GDM1 (cell line): Measurements from ENCODE around the gene STK32C.

Experiments used
- DNase-seq: peaks from one replicate; lab custom pipeline; 2025; lab: John Stamatoyannopoulos, UW

STK32C gene

GRCh38 chr10:132198381-132199181 lies 109.2 kb downstream of the STK32C start:
- DNase-seq = no peak

GRCh38 chr10:132198068-132198370 lies 109.7 kb downstream of the STK32C start:
- no peak for DNase-seq

- DNase-seq = no peak
Measured at GRCh38 chr10:132197271-132198067, 110.3 kb downstream of the STK32C start.

DNA sequence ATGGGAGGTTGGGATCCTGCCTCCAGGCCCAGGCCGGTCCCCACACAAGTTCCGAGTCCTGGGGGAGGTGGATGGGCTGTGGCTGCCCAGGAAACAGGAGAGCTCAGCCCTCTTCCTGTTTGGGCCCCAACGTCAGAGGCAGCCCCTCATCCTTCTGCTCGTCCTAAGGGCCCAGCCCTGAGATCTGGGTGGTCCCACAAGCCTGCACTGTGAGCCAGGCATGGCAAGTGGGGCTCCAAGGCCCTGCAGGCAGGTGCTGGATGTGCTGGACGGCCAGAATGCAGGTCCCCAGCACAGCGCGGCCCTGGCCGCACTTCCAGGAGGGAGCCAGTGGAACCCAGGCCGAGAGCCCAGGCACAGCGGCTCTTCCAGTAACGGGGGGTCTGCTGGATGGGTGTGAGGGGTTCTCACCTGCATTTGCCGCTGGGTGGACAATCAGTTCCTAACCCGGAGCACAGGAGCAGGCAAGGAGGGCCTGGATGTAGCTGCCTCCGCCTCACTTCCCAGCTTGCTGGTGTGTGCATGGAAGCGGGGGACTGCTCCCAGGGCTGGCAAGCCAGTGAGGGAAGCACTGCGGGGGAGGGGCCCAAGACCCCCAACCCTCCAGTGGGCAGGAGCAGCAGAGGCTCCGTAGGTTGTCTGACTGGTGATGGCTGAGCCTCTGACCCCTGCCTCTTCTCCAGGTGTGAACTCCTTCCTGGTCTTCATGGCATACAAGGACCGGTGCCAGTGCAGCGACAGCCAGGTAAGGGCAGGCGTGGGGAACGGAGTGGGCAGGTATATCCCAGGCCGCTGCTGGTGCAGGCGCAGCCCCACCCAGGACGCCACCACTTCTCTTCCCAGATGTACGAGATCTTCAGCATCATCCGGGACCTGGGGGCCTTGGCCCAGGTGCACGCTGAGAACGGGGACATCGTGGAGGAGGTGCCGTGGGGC lies 111.3 kb downstream of the STK32C start:
- DNase-seq = no peak

GRCh38 chr10:132195366-132196075 lies 112.2 kb downstream of the STK32C start:
- DNase-seq = no peak

- no peak for DNase-seq
Measured at GRCh38 chr10:132194726-132195125, 113.0 kb downstream of the STK32C start.

DNA sequence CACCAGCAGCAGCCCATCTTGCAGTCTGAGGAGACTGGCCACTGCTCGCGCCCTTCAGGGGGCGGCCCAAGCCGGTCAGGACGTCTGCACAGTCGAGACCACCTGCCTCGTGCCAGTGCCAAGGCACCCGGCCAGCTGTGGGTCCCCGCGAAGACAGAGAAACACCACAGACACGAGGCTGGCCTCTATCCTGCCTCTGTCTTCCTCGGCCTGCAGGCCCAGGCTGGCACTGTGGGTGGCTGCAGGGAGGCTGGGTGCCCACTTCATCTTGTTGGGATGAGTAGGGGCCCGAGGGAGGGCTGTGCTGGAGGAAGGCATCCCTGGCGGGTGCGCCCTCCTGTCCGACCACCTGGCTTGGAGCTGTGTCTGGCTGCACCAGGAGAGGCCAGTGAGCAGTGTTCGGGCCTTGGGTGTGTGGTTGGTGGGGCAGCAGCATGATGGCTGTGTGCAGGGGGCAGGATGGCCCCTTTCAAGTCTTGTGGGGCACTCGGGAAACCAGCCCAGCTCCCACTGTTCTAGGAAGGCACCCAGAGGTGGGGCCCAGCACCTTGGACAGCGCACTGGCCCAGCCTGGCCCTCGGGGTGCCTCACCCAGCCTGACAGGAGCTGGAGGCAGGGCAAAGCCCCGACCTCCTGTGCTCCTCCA lies 113.7 kb downstream of the STK32C start:
- DNase-seq = no peak

DNA sequence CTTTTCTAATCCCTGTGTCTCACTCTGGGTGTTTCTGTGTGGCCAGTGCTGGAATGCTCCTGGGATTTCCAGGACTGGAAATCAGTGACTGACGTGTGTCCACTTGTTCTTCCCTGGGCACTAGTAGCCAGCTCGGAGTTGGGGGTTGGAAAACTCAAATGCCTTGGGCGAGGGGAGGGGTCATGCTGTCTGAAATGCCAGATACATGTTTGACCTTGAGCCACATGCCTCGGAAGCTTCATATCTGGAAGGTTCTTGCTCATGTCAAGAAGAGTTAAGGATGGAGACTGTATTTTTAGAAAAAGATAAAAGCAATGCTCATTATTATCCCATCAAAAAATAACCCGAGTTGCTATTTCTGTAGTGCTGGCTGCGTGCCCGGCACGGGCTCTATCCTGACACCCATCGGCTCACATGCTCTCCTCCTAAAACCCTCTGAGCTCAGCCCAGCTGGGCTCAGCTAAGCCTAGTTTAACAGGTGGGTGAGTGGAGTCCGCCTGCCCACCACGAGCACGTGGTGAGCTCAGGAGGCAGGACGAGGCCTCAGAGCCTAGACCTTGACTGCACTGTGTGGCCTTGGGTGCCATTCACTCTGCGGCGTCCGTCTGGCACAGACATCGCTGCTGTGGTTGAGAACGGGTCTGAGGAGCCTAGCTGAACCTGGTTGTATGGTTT lies 114.6 kb downstream of the STK32C start:
- DNase-seq = no peak

DNA sequence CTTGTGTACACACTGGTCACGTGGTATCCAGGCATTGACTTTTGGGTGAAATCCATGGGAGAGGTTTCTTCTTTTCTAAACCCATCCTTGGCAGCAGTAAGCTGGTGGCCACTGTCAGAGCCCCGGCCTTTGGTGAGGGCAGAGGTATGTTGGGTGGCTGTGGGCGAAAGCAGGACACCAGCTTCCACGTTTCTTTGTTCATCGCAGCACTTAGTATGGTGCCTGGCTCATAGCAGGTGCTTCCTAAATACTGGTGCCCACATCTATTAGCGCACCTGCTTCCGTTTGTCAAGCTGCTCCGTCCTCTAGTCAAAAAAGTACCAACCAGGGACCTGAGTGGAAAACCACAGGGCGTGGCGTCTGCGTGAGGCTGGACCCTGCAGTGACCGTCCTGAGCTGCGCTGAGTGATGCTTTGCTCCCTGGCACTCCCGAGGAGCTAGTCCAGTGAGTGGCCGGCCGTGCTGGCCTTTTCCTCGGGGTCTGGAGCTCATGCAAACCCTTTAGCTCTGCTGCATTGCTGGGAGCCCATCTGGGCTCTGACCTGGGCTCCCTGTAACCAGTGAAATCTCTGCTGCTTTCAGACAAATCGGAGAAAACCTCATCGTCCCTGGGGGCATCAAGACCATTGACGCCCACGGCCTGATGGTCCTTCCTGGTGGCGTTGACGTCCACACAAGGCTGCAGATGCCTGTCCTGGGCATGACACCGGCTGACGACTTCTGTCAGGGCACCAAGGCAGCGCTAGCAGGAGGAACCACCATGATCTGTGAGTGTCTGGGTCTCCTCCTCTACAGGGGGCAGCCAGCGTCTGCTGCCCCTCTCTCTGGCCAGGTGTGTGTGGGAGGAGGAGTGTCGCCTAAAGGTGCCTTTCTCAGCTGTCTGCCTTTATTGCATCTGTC lies 115.4 kb downstream of the STK32C start:
- DNase-seq = no peak

DNA sequence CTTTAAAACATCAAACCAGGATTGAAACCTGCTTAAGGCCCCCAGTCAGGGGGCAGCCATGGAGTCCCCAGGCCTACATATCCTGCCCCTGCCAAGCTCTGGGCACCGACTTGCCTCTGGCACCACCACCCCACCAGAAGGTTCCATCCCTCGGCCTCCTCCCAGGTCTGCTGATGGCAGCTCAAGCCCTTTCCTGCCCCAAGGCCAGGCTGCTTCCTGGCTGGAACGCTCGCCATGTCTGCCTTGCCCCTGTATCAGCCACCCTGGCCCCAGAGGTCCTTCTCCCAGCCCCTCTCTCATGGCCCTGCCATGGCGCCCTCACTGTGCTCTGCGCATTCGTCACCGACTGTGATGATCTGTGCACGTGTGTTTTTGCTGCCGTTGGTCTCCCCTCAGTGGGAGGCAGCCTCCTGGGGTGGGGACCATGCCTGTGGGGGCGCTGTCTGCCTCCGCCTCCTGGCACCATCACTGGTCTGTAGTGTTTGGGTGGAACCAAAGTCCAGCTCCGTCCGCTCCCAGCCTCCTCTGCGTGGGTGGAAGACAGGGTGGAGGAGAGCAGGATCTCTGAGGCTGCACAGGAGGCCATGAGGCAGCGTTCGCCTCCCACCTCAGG lies 117.8 kb downstream of the STK32C start:
- no peak for DNase-seq

- DNase-seq = no peak
Measured at GRCh38 chr10:132189016-132189415, 118.7 kb downstream of the STK32C start.

GRCh38 chr10:132188331-132188730 lies 119.4 kb downstream of the STK32C start:
- DNase-seq = no peak

GRCh38 chr10:132187430-132188138 lies 120.2 kb downstream of the STK32C start:
- no peak for DNase-seq

DNA sequence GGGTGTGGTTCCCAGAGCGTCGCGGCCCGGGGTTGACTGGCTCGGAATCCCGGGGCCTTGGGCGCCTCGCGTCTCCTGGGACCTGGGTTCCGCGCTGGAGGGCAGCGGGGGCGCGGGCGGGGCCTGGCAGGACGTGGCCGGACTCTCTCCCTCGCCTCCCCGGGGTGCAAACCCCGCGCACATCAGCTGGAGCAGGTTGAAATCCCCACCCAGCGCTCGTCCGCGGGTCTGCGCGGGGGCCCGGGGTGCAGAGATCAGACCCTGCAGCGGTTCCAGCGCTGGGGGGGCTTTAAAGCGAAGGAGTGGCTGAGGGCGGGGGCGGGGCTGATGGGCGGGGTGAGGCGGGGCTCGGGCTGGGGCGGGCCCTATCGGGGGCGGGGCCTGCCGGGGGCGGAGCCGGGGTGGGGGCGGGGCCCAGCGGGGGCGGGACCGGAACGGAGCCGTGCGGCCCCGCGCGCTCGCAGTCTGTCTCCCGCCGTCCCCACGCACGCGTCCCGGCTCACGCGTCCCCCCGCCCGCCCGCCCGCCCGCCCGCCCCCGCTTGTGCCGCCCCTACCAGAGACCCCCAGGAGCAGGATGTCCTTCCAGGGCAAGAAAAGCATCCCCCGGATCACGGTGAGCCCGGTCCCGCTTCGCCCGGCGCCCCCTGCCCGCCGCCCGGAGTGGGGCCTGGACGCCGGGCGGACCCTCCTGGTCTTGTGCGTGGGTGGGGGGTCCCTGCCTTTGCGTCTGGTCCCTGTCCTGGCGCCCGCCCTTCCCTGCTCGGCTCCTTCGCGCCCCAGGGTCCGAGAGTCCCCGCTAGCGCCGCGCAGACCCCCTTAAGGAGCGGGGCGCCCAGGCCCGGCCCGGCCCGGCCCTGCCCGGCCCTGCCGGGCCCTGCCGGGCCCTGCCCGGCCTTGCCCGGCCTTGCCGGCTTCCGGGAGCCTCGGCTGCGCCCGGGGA lies 121.0 kb downstream of the STK32C start, which contains the start of gene DPYSL4:
Gene DPYSL4 (plus strand): TSS at position 461 of the 942 bp plus-strand sequence. CDS start 116 bp downstream, at position 577.
- DNase-seq = no peak

DNA sequence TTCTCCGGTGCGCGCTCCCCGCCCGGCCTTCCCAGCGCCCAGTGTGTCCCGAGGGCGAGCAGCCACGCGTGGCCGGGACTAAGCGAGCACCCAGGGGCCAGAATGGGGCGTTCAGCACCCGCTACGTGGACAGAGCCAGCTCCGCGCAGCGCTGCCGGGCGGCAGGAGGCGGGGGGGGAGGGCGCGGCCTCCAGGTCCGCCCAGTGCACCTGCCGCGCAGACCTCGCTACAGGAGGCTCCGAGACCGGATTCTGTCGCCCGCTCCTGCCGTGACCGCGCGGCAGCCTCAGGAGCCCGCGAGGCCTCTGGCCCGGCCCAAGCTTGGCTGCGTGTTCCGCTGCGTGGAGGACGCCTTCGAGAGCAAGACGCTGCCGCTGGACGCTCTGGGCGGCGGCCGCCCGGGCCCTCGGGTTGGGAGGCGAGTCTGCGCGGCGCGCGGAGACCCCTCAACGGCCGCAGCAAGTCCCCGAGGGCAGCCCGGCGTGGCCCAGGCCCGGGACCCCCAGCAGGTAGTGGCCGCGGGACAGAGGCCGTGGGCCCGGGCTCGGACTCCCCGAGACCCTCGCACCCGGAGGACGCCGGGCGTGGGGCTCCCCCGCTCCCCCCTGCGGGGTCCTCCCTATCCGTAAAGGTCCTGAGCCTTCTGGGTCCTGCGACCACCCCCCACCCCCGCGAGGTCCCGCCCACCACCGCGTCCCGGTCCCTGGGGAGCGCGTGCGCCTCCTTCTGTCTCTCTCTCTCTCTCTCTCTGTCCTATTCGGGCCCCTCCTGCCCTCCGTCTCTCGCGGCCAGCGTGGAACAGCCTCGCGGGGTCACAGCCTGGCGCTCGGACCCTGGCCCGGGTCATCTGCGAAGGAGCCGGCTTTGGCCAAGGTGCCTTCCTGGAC lies 121.9 kb downstream of the STK32C start:
- no peak for DNase-seq
